Activated B cell treated with CpG ODN at 0.5 μM for 24 hours (primary cell): ENCODE results near the gene NANOS1. TPM values are rescaled to one million over a fixed set of nuclear protein-coding genes. Genes with fewer than 3 reads are reported as not detected.
"Not testable (repeated sequence)": the region's sequence is repeated elsewhere in the genome, so short reads cannot be mapped to it uniquely, and the experiment has no call there.

Source experiments
- ATAC-seq: fragments of 200-7000 bp; cut with Tn5 transposase; one replicate; pipeline ENCODE4 v1.10.0; 2021; ENCODE audit warnings: low read depth, mild to moderate bottlenecking, moderate library complexity
- CTCF ChIA-PET: fragments of 350-600 bp; sonication (Branson Sonifier 250); formaldehyde crosslinking; loops from one replicate; lab custom pipeline; 2021; ENCODE audit warnings: antibody characterized with exemption; lab: Charles Lee
- POLR2A ChIA-PET: fragments of 350-600 bp; sonication (Branson Sonifier 250); formaldehyde crosslinking; loops from one replicate; lab custom pipeline; 2021; ENCODE audit warnings: antibody characterized with exemption; lab: Charles Lee
- DNase-seq: peaks from one replicate; pipeline ENCODE4 v3.0.0; 2022
- H3K27ac Mint-ChIP-seq: one replicate; pipeline ENCODE4 v1.8.0; 2020; ENCODE audit warnings: mixed read lengths
- H3K27me3 Mint-ChIP-seq: one replicate; pipeline ENCODE4 v1.8.0; 2021; ENCODE audit warnings: mixed read lengths
- H3K36me3 Mint-ChIP-seq: one replicate; pipeline ENCODE4 v1.8.0; 2021; ENCODE audit warnings: low read depth, mixed read lengths
- H3K4me1 Mint-ChIP-seq: one replicate; pipeline ENCODE4 v1.8.0; 2021; ENCODE audit warnings: mixed read lengths
- H3K4me3 Mint-ChIP-seq: one replicate; pipeline ENCODE4 v1.8.0; 2020; ENCODE audit warnings: mild to moderate bottlenecking, mixed read lengths
- H3K9me3 Mint-ChIP-seq: one replicate; pipeline ENCODE4 v1.8.0; 2020; ENCODE audit warnings: mixed read lengths
- CTCF ChIP-seq: fragments of 200-600 bp; IDR thresholded peaks from one replicate; pipeline ENCODE4 v1.8.0; 2022; ENCODE audit warnings: antibody characterized with exemption, mild to moderate bottlenecking
- intact Hi-C: fragments of 100-400 bp; cut with micrococcal nuclease; formaldehyde crosslinking; loops from one replicate; pipeline ENCODE4 v1.15.1; 2024
- total RNA-seq: library from RNA; stranded (reverse); gene quantifications from 2 replicates; pipeline ENCODE4 v1.2.3, GENCODE V29; 2022

Gene NANOS1
- total RNA-seq, 1 donor from 2014 or later = 0.33 TPM

GRCh38 chr10:119024882-119025281 lies 4.6 kb upstream of the NANOS1 start:
- peaks cover 29% of the 10 kb centered on the region for H3K27me3 Mint-ChIP-seq
- H3K4me3 Mint-ChIP-seq = no peak overlapping the region
- H3K4me1 Mint-ChIP-seq = peaks cover 5% of the 10 kb centered on the region
- no peak overlapping the region for H3K27ac Mint-ChIP-seq
- DNase-seq = no peak
- H3K9me3 Mint-ChIP-seq = no peaks in the 10 kb centered on the region
- TF ChIP-seq CTCF = no peak
- intact Hi-C loops = no loop called here
- no peaks in the 10 kb centered on the region for H3K36me3 Mint-ChIP-seq
- no peak for ATAC-seq
- CTCF ChIA-PET = no interaction called here
- POLR2A ChIA-PET = no interaction called here

- Mint-ChIP-seq H3K4me1 (peaks cover 5% of the 10 kb centered on the region), H3K4me3 (no peak overlapping the region), H3K27ac (no peak overlapping the region), H3K27me3 (peaks cover 29% of the 10 kb centered on the region), H3K36me3 (no peaks in the 10 kb centered on the region), H3K9me3 (no peaks in the 10 kb centered on the region)
- intact Hi-C loops = no loop called here
- ChIA-PET CTCF (no interaction called here), POLR2A (no interaction called here)
- ATAC-seq (no peak), DNase-seq (no peak)
- no peak for TF ChIP-seq CTCF
Measured at GRCh38 chr10:119025336-119025735, 4.2 kb upstream of the NANOS1 start.

- CTCF ChIA-PET = no interaction called here
- DNase-seq (no peak), ATAC-seq (no peak)
- H3K27ac Mint-ChIP-seq = no peak overlapping the region
- no peak overlapping the region for H3K4me3 Mint-ChIP-seq
- H3K27me3 Mint-ChIP-seq = peaks cover 27% of the 10 kb centered on the region
- intact Hi-C loops = no loop called here
- POLR2A ChIA-PET = no interaction called here
- no peak for TF ChIP-seq CTCF
- H3K9me3 Mint-ChIP-seq = no peaks in the 10 kb centered on the region
- H3K36me3 Mint-ChIP-seq = no peaks in the 10 kb centered on the region
- H3K4me1 Mint-ChIP-seq = peaks cover 7% of the 10 kb centered on the region
Measured at GRCh38 chr10:119025776-119026175, 3.7 kb upstream of the NANOS1 start.

GRCh38 chr10:119026301-119027110 lies 3.0 kb upstream of the NANOS1 start:
- ChIA-PET CTCF (no interaction called here), POLR2A (interaction anchor here (0.7 kb wide), 1 partner anchor 138 kb away, joined by 4 read pairs; no protein-coding TSS in a partner anchor)
- ATAC-seq (no peak), DNase-seq (no peak)
- Mint-ChIP-seq H3K27me3 (peaks cover 27% of the 10 kb centered on the region), H3K4me3 (no peak overlapping the region), H3K36me3 (no peaks in the 10 kb centered on the region), H3K4me1 (peaks cover 14% of the 10 kb centered on the region), H3K27ac (no peak overlapping the region), H3K9me3 (no peaks in the 10 kb centered on the region)
- intact Hi-C loops = no loop called here
- no peak for TF ChIP-seq CTCF

GRCh38 chr10:119028445-119028899 lies 1.0 kb upstream of the NANOS1 start:
- CTCF ChIA-PET, intact Hi-C loops, H3K27ac Mint-ChIP-seq: not testable (repeated sequence)

More at GRCh38 chr10:119028445-119028899, 1.0 kb upstream of the NANOS1 start:
- POLR2A ChIA-PET = interaction anchor here (1.9 kb wide), 1 partner anchor 274 kb away, joined by 5 read pairs; the partner anchor contains the start of gene CACUL1
- not testable (repeated sequence) for DNase-seq, ATAC-seq, H3K9me3 Mint-ChIP-seq
- Mint-ChIP-seq H3K27me3 (peaks cover 27% of the 10 kb centered on the region), H3K36me3 (peaks cover 13% of the 10 kb centered on the region), H3K4me1 (peaks cover 22% of the 10 kb centered on the region), H3K4me3 (peak overlapping the region; percentile 71)
